DOHH2 (cell line): Measurements from ENCODE around the gene DEAF1.

ENCODE experiments used
- H3F3A ChIP-seq: fragments of 200-600 bp; sonication (generic), shearing (Covaris generic); 2 replicates; pipeline ENCODE4 v1.6.0; 2016; ENCODE audit warnings: antibody characterized with exemption, mild to moderate bottlenecking; ENCODE audit not compliant: control insufficient read depth, insufficient read depth
- H3K27ac ChIP-seq: fragments of 200-600 bp; sonication (generic); 2 replicates; pipeline ENCODE4 v1.5.1; 2014; ENCODE audit warnings: low read depth, mild to moderate bottlenecking, low read length, moderate library complexity
- H3K27me3 ChIP-seq: fragments of 200-600 bp; sonication (generic); 2 replicates; pipeline ENCODE4 v1.6.1; 2014; ENCODE audit warnings: mild to moderate bottlenecking, low read length, mixed read lengths; ENCODE audit not compliant: control insufficient read depth
- H3K36me3 ChIP-seq: fragments of 200-600 bp; sonication (generic); 2 replicates; pipeline ENCODE4 v1.6.1; 2014; ENCODE audit warnings: mild to moderate bottlenecking, low read length, moderate library complexity, mixed read lengths; ENCODE audit not compliant: control insufficient read depth
- H3K4me1 ChIP-seq: fragments of 200-600 bp; sonication (generic); 2 replicates; pipeline ENCODE4 v1.6.1; 2014; ENCODE audit warnings: mild to moderate bottlenecking, low read length, mixed read lengths; ENCODE audit not compliant: control insufficient read depth
- H3K4me2 ChIP-seq: fragments of 200-600 bp; sonication (generic); 2 replicates; pipeline ENCODE4 v1.6.0; 2014; ENCODE audit warnings: mild to moderate bottlenecking, low read length, moderate library complexity
- H3K4me3 ChIP-seq: fragments of 200-600 bp; sonication (generic); 2 replicates; pipeline ENCODE4 v1.5.1; 2014; ENCODE audit warnings: mild to moderate bottlenecking, low read length, mixed read lengths
- H3K79me2 ChIP-seq: fragments of 200-600 bp; sonication (generic); 2 replicates; pipeline ENCODE4 v1.6.1; 2014; ENCODE audit warnings: mild to moderate bottlenecking, low read length, mixed read lengths; ENCODE audit not compliant: control insufficient read depth
- H3K9me2 ChIP-seq: fragments of 200-600 bp; sonication (generic); replicated peaks from 2 replicates; pipeline ENCODE4 v1.6.1; 2014; ENCODE audit warnings: mild to moderate bottlenecking, low read length, mixed read lengths; ENCODE audit not compliant: control insufficient read depth
- H3K9me3 ChIP-seq: fragments of 200-600 bp; sonication (generic); 2 replicates; pipeline ENCODE4 v1.6.1; 2014; ENCODE audit warnings: antibody characterized with exemption, low read length, mixed read lengths; ENCODE audit not compliant: control insufficient read depth, insufficient read depth
- H4K20me1 ChIP-seq: fragments of 200-600 bp; sonication (generic); 2 replicates; pipeline ENCODE4 v1.6.0; 2014; ENCODE audit warnings: low read depth, mild to moderate bottlenecking, antibody characterized with exemption, low read length, moderate library complexity; ENCODE audit not compliant: control insufficient read depth, insufficient read depth
- EZH2phosphoT487 ChIP-seq: fragments of 200-600 bp; sonication (generic); IDR thresholded peaks from 2 replicates; pipeline ENCODE4 v1.6.1; 2017; ENCODE audit warnings: borderline replicate concordance, mild to moderate bottlenecking, antibody characterized with exemption, low read length, moderate library complexity, mixed read lengths
- TF ChIP-seq, protein P1 (sequence below): fragments of 200-600 bp; sonication (generic); IDR thresholded peaks from one replicate; pipeline ENCODE4 v1.5.1; 2014; ENCODE audit warnings: antibody characterized with exemption, mild to moderate bottlenecking, low read depth, low read length; ENCODE audit not compliant: poor library complexity, severe bottlenecking

The DEAF1 gene

GRCh38 chr11:608791-609251, 86.2 kb downstream of the DEAF1 start:
- Histone ChIP-seq H3K27ac (no peak overlapping the region), H3K4me3 (no peak overlapping the region), H3K4me2 (no peak overlapping the region), H3K4me1 (peaks cover 7% of the 10 kb centered on the region), H4K20me1 (peaks cover 8% of the 10 kb centered on the region), H3K36me3 (peaks cover 90% of the 10 kb centered on the region), H3K9me3 (no peaks in the 10 kb centered on the region), H3F3A (peaks cover 6% of the 10 kb centered on the region; the same call in 1 of the 2 replicates), H3K9me2 (no peaks in the 10 kb centered on the region), H3K79me2 (no peaks in the 10 kb centered on the region; the same call in none of the 2 replicates), H3K27me3 (no peaks in the 10 kb centered on the region)
- no peak for TF ChIP-seq EZH2phosphoT487
- TF ChIP-seq, protein P1, sequence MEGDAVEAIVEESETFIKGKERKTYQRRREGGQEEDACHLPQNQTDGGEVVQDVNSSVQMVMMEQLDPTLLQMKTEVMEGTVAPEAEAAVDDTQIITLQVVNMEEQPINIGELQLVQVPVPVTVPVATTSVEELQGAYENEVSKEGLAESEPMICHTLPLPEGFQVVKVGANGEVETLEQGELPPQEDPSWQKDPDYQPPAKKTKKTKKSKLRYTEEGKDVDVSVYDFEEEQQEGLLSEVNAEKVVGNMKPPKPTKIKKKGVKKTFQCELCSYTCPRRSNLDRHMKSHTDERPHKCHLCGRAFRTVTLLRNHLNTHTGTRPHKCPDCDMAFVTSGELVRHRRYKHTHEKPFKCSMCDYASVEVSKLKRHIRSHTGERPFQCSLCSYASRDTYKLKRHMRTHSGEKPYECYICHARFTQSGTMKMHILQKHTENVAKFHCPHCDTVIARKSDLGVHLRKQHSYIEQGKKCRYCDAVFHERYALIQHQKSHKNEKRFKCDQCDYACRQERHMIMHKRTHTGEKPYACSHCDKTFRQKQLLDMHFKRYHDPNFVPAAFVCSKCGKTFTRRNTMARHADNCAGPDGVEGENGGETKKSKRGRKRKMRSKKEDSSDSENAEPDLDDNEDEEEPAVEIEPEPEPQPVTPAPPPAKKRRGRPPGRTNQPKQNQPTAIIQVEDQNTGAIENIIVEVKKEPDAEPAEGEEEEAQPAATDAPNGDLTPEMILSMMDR = no peak

GRCh38 chr11:607971-608659, 86.9 kb downstream of the DEAF1 start:
- H3K4me1 ChIP-seq = peaks cover 1% of the 10 kb centered on the region; the same call in 1 of the 2 replicates
- no peaks in the 10 kb centered on the region for H3K9me2 ChIP-seq
- no peaks in the 10 kb centered on the region for H3K27me3 ChIP-seq
- H3K4me2 ChIP-seq = no peak overlapping the region
- no peaks in the 10 kb centered on the region; the same call in 1 of the 2 replicates for H3K79me2 ChIP-seq
- peaks cover 6% of the 10 kb centered on the region; the same call in 1 of the 2 replicates for H3F3A ChIP-seq
- no peaks in the 10 kb centered on the region for H3K9me3 ChIP-seq
- TF ChIP-seq EZH2phosphoT487 = no peak
- TF ChIP-seq, protein P1 = no peak
- H4K20me1 ChIP-seq = peaks cover 5% of the 10 kb centered on the region
- no peak overlapping the region for H3K4me3 ChIP-seq
- peaks cover 93% of the 10 kb centered on the region for H3K36me3 ChIP-seq
- no peak overlapping the region for H3K27ac ChIP-seq

DNA sequence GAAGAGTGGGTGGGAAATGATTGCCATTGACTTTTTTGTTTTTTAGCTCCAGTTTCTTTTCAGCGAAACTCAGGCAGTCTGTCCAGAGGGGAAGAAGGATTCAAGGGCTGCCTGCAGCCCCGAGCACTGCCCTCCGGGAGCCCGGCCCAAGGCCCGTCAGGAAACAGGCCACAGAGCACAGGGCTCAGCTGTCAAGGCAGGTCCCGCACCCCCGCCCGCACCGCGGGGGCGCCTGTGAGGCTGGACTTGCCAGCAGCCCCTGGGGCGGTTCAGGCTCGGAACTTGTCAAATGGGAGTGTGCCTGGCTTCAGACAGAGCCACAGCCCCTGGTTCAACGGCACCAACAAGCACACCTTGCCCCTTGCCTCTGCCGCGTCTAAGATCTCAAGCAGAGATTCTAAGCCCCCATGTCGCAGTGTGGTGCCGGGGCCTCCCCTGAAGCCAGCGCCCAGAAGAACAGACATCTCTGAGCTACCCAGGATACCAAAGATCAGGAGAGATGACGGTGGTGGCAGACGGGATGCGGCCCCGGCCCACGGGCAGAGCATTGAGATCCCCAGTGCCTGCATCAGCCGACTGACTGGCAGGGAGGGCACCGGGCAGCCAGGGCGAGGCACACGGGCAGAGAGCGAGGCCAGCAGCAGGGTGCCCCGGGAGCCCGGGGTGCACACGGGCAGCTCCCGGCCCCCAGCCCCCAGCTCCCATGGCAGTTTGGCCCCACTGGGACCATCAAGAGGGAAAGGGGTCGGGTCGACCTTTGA, 87.8 kb downstream of the DEAF1 start:
- Histone ChIP-seq H3K27me3 (no peaks in the 10 kb centered on the region), H3K27ac (no peak overlapping the region), H3K9me3 (no peaks in the 10 kb centered on the region), H4K20me1 (0 out of 2 replicates have a peak, but pooled peaks cover 2% of the 10 kb centered on the region), H3K4me3 (no peak overlapping the region), H3K4me2 (no peak overlapping the region), H3F3A (peaks cover 4% of the 10 kb centered on the region; the same call in 1 of the 2 replicates), H3K9me2 (no peaks in the 10 kb centered on the region), H3K79me2 (no peaks in the 10 kb centered on the region), H3K36me3 (peaks cover 90% of the 10 kb centered on the region), H3K4me1 (no peaks in the 10 kb centered on the region)
- TF ChIP-seq EZH2phosphoT487 = no peak
- TF ChIP-seq, protein P1 = no peak
